WTC11 (cell line): ENCODE results near the gene EEFSEC. TPM values are rescaled to one million over a fixed set of nuclear protein-coding genes. Genes with fewer than 3 reads are reported as not detected.
A peak's percentile ranks its signal among the peaks of the same experiment; 100 is the strongest.

Experiments
- ATAC-seq: fragments of 200-7000 bp; cut with Tn5 transposase; 2 replicates; pipeline ENCODE4 v1.10.0; 2021; ENCODE audit warnings: mild to moderate bottlenecking, moderate library complexity
- CTCF ChIA-PET: fragments of 300-600 bp; sonication (Branson Sonifier 250); formaldehyde crosslinking; loops from one replicate; lab custom pipeline; 2021; ENCODE audit warnings: antibody characterized with exemption; lab: Charles Lee
- POLR2A ChIA-PET: fragments of 350-600 bp; sonication (Branson Sonifier 250); formaldehyde crosslinking; loops from one replicate; lab custom pipeline; 2021; ENCODE audit warnings: antibody characterized with exemption; lab: Charles Lee
- DNase-seq: peaks from one replicate; pipeline ENCODE4 v3.0.0; 2021; ENCODE audit warnings: low spot score
- H3K27ac Mint-ChIP-seq: 2 replicates; pipeline ENCODE4 v1.8.0; 2021; ENCODE audit warnings: mixed read lengths
- H3K27me3 Mint-ChIP-seq: 2 replicates; pipeline ENCODE4 v1.8.0; 2021; ENCODE audit warnings: low read depth, mild to moderate bottlenecking, moderate library complexity, mixed read lengths
- H3K36me3 Mint-ChIP-seq: 2 replicates; pipeline ENCODE4 v1.8.0; 2021; ENCODE audit warnings: mixed read lengths
- H3K4me1 Mint-ChIP-seq: 2 replicates; pipeline ENCODE4 v1.8.0; 2022; ENCODE audit warnings: mixed read lengths
- H3K4me3 Mint-ChIP-seq: 2 replicates; pipeline ENCODE4 v1.8.0; 2021; ENCODE audit warnings: mild to moderate bottlenecking, moderate library complexity, mixed read lengths
- H3K9me3 Mint-ChIP-seq: 2 replicates; pipeline ENCODE4 v1.8.0; 2021; ENCODE audit warnings: mixed read lengths
- AFF4 ChIP-seq: sonication (generic); formaldehyde crosslinking; IDR thresholded peaks from 2 replicates; pipeline ENCODE4 v1.8.1; 2023; ENCODE audit warnings: mild to moderate bottlenecking, missing genetic modification reagents, borderline replicate concordance
- CTCF ChIP-seq: fragments of 200-600 bp; IDR thresholded peaks from 2 replicates; pipeline ENCODE4 v1.8.0; 2022; ENCODE audit warnings: antibody characterized with exemption
- ETV6 ChIP-seq: sonication (generic); formaldehyde crosslinking; IDR thresholded peaks from 2 replicates; pipeline ENCODE4 v1.8.1; 2022; ENCODE audit warnings: mild to moderate bottlenecking, missing genetic modification reagents
- FOXJ3 ChIP-seq: sonication (generic); formaldehyde crosslinking; IDR thresholded peaks from 2 replicates; pipeline ENCODE4 v1.9.0; 2021; ENCODE audit warnings: missing genetic modification reagents, mild to moderate bottlenecking, borderline replicate concordance
- GABPB1 ChIP-seq: sonication (generic); formaldehyde crosslinking; IDR thresholded peaks from 2 replicates; pipeline ENCODE4 v1.8.1; 2023; ENCODE audit warnings: mild to moderate bottlenecking, missing genetic modification reagents
- IRF1 ChIP-seq: sonication (generic); formaldehyde crosslinking; IDR thresholded peaks from 2 replicates; pipeline ENCODE4 v1.8.0; 2023; ENCODE audit warnings: missing genetic modification reagents
- MAX ChIP-seq: sonication (generic); formaldehyde crosslinking; IDR thresholded peaks from 2 replicates; pipeline ENCODE4 v1.8.0; 2022; ENCODE audit warnings: mild to moderate bottlenecking, missing genetic modification reagents
- NFE2L1 ChIP-seq: sonication (generic); formaldehyde crosslinking; IDR thresholded peaks from 2 replicates; pipeline ENCODE4 v1.8.1; 2023; ENCODE audit warnings: missing genetic modification reagents
- NR1H2 ChIP-seq: sonication (generic); formaldehyde crosslinking; IDR thresholded peaks from 2 replicates; pipeline ENCODE4 v1.9.0; 2021; ENCODE audit warnings: mild to moderate bottlenecking, moderate library complexity, missing genetic modification reagents
- NR2C2 ChIP-seq: sonication (generic); formaldehyde crosslinking; IDR thresholded peaks from 2 replicates; pipeline ENCODE4 v1.8.0; 2022; ENCODE audit warnings: mild to moderate bottlenecking, missing genetic modification reagents
- RORB ChIP-seq: fragments of 250-450 bp; sonication (Bioruptor Pico); IDR thresholded peaks from 2 replicates; pipeline ENCODE4 v1.9.0; 2021; ENCODE audit warnings: mild to moderate bottlenecking
- SOX15 ChIP-seq: fragments of 250-450 bp; sonication (Bioruptor Pico); IDR thresholded peaks from 2 replicates; pipeline ENCODE4 v1.9.0; 2021; ENCODE audit warnings: mild to moderate bottlenecking
- USF2 ChIP-seq: sonication (generic); formaldehyde crosslinking; IDR thresholded peaks from 2 replicates; pipeline ENCODE4 v1.8.1; 2023; ENCODE audit warnings: mild to moderate bottlenecking, missing genetic modification reagents, moderate library complexity
- ZBTB43 ChIP-seq: sonication (generic); formaldehyde crosslinking; IDR thresholded peaks from 2 replicates; pipeline ENCODE4 v1.8.1; 2023; ENCODE audit warnings: mild to moderate bottlenecking, missing genetic modification reagents
- ZNF396 ChIP-seq: fragments of 250-450 bp; sonication (Bioruptor Pico); IDR thresholded peaks from 2 replicates; pipeline ENCODE4 v1.8.0; 2021; ENCODE audit warnings: mild to moderate bottlenecking, moderate library complexity, borderline replicate concordance
- ZNF416 ChIP-seq: fragments of 250-450 bp; sonication (Bioruptor Pico); IDR thresholded peaks from 2 replicates; pipeline ENCODE4 v1.9.0; 2021; ENCODE audit warnings: mild to moderate bottlenecking, inconsistent platforms
- ZNF671 ChIP-seq: fragments of 250-450 bp; sonication (Bioruptor Pico); IDR thresholded peaks from 2 replicates; pipeline ENCODE4 v1.8.0; 2021; ENCODE audit warnings: mild to moderate bottlenecking
- total RNA-seq: library from RNA; stranded (reverse); gene quantifications from 3 replicates; pipeline ENCODE4 v1.2.3, GENCODE V29; 2021
- TF ChIP-seq, protein P1 (sequence below): sonication (generic); formaldehyde crosslinking; IDR thresholded peaks from 2 replicates; pipeline ENCODE4 v1.8.0; 2022; ENCODE audit warnings: missing genetic modification reagents

The EEFSEC gene
- total RNA-seq, 1 experiment from 2014 or later: 13.7 TPM

DNA sequence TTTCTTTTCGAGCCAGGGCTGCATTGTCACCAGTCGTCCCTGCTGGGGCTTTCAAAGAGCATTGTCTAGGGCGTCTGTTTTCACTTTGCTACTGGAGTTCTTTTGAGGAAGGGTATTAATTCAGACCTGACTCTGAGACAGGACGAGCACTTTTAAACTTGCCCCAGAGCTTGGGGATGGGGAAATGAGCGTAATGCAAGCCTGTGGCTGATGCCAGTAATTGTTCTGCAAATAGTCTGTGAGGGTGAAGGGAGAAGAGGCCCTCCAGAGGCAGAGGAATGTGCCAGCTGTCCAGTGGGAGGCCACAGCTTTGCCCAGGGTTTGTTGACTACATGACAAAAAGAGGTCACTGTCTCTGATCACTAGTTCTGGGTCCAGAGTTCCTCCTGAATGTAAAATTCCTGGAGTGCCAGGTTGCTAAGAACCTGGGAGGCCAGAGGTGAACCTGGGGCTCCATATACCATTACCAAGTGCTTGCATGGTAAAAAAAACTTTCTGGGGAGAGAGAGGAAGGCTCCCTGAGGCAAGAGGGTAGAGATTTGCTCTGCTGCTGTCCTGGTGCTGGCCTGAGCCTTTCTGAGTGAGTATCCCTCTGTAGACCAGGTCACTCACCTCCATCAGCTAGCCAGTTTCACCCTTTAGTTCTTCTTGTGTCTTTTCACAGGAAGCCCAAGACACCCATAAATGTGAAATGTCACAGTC lies 14.8 kb downstream of the EEFSEC start:
- peaks cover 22% of the 10 kb centered on the region for H3K4me1 Mint-ChIP-seq
- H3K9me3 Mint-ChIP-seq: no peaks in the 10 kb centered on the region
- no peak for TF ChIP-seq RORB (CRISPR knock-in tag)
- no peak for TF ChIP-seq ZNF396 (CRISPR knock-in tag)
- TF ChIP-seq SOX15 (CRISPR knock-in tag): no peak
- TF ChIP-seq NR2C2: no peak
- TF ChIP-seq USF2 (CRISPR knock-in tag): no peak
- TF ChIP-seq ZBTB43 (CRISPR knock-in tag): no peak
- no peak for TF ChIP-seq NFE2L1 (CRISPR knock-in tag)
- peak; percentile 55 for ATAC-seq
- CTCF ChIA-PET: interaction anchor here (0.5 to 1.2 kb wide), 4 partner anchors 11 to 154 kb away, joined by 3 to 4 read pairs (median 4); no protein-coding TSS in a partner anchor
- H3K27me3 Mint-ChIP-seq: no peaks in the 10 kb centered on the region
- POLR2A ChIA-PET: no interaction called here
- H3K4me3 Mint-ChIP-seq: no peak overlapping the region
- no peak for DNase-seq
- peak overlapping the region; percentile 7 for H3K27ac Mint-ChIP-seq
- no peaks in the 10 kb centered on the region for H3K36me3 Mint-ChIP-seq

GRCh38 chr3:128168836-128169235 lies 15.6 kb downstream of the EEFSEC start:
- CTCF ChIA-PET: interaction anchor here (0.7 kb wide), 1 partner anchor 153 kb away, joined by 3 read pairs; no protein-coding TSS in a partner anchor
- H3K27ac Mint-ChIP-seq: peak overlapping the region; percentile 7; the same call in 1 of the 2 replicates

DNA sequence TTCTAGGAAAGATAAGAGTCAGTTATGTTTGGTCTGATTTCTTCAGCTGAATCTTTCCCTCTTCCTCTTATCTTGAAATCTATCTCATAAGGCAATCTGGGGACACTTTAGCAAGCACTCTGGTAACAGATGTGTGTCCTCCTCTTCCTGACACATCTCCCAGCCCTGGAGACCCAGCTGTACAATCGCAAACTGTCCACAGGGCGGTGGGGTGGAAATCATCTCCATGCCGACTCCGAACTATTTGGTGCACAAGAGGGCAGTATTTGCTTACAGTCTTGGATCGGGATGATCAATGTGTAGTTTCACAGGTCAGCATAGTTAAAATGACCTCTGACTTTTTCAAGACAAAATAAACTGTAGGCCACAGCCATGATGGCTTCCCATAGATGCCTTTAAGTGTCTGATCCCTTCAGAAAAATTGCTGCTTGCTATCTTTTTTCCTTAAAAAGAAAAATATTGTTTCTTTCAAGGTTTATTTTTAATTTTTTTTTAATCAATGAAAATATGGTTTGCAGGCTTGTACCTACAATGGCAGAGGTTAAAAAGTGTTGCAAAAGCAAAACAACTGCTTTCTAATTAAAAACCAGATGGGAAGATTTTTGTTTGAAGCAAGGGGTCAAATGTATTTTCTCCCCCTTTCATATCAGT lies 17.7 kb downstream of the EEFSEC start:
- Mint-ChIP-seq H3K27me3 (no peaks in the 10 kb centered on the region), H3K4me3 (no peak overlapping the region), H3K36me3 (no peaks in the 10 kb centered on the region), H3K9me3 (no peaks in the 10 kb centered on the region), H3K27ac (0 out of 2 replicates have a peak overlapping the region, but pooled peaks have one; percentile 66), H3K4me1 (peaks cover 43% of the 10 kb centered on the region)
- peak; percentile 27; the same call in 1 of the 2 replicates for TF ChIP-seq CTCF
- 0 out of 2 replicates have a peak, but pooled peaks have one; percentile 34 for TF ChIP-seq GABPB1 (CRISPR knock-in tag)
- no peak for TF ChIP-seq ZNF416
- TF ChIP-seq MAX (CRISPR knock-in tag): no peak
- TF ChIP-seq, protein P1, sequence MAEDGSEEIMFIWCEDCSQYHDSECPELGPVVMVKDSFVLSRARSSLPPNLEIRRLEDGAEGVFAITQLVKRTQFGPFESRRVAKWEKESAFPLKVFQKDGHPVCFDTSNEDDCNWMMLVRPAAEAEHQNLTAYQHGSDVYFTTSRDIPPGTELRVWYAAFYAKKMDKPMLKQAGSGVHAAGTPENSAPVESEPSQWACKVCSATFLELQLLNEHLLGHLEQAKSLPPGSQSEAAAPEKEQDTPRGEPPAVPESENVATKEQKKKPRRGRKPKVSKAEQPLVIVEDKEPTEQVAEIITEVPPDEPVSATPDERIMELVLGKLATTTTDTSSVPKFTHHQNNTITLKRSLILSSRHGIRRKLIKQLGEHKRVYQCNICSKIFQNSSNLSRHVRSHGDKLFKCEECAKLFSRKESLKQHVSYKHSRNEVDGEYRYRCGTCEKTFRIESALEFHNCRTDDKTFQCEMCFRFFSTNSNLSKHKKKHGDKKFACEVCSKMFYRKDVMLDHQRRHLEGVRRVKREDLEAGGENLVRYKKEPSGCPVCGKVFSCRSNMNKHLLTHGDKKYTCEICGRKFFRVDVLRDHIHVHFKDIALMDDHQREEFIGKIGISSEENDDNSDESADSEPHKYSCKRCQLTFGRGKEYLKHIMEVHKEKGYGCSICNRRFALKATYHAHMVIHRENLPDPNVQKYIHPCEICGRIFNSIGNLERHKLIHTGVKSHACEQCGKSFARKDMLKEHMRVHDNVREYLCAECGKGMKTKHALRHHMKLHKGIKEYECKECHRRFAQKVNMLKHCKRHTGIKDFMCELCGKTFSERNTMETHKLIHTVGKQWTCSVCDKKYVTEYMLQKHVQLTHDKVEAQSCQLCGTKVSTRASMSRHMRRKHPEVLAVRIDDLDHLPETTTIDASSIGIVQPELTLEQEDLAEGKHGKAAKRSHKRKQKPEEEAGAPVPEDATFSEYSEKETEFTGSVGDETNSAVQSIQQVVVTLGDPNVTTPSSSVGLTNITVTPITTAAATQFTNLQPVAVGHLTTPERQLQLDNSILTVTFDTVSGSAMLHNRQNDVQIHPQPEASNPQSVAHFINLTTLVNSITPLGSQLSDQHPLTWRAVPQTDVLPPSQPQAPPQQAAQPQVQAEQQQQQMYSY: no peak
- no peak for TF ChIP-seq NR1H2 (CRISPR knock-in tag)
- TF ChIP-seq FOXJ3 (CRISPR knock-in tag): no peak
- no peak for TF ChIP-seq AFF4
- TF ChIP-seq ZNF671: no peak
- TF ChIP-seq IRF1 (CRISPR knock-in tag): no peak
- POLR2A ChIA-PET: no interaction called here
- DNase-seq (peak; percentile 47), ATAC-seq (peak; percentile 64)
- CTCF ChIA-PET: interaction anchor here (0.5 to 1.3 kb wide), 8 partner anchors 8 to 319 kb away, joined by 3 to 5 read pairs (median 4); partner anchors contain the start of gene EEFSEC

More at GRCh38 chr3:128168836-128169235, 15.6 kb downstream of the EEFSEC start:
- H3K36me3 Mint-ChIP-seq: no peaks in the 10 kb centered on the region
- H3K9me3 Mint-ChIP-seq: no peaks in the 10 kb centered on the region
- no peak for DNase-seq
- H3K27me3 Mint-ChIP-seq: no peaks in the 10 kb centered on the region
- POLR2A ChIA-PET: no interaction called here
- H3K4me1 Mint-ChIP-seq: peaks cover 26% of the 10 kb centered on the region
- TF ChIP-seq ETV6 (CRISPR knock-in tag): no peak
- no peak overlapping the region for H3K4me3 Mint-ChIP-seq
- no peak for ATAC-seq
